ENCODE measurements around the gene SMC6.

DNA sequence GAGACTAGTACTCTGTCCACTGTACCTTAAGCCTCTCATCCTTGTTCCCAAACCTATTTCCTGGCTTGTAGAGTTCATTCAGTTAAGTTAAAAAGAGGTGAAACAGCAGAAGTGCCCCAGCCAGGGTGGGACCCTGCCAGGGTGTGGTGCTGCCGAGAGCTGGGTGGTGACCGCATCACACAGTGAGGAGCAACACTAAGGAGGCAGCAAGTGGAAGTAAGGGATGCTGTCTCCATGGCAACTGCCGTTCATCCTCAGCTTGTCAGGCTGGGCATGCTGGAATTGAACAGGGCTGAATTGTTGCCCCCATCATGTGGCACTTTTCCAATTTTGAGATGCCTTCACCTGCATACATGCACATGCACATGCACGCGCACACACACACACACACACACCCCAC lies 136.1 kb downstream of the SMC6 start:
- TF ChIP-seq MTA3 (IDR thresholded peaks at IDR 0.05; ENCODE audit: borderline replicate concordance, low read length) (no peak), POLR2A (IDR thresholded peaks at IDR 0.05; ENCODE audit: low read depth, low read length) (no peak), TCF12 (IDR thresholded peaks at IDR 0.05; ENCODE audit: low read depth, low read length) (no peak), NR2C2 (IDR thresholded peaks at IDR 0.05; ENCODE audit: borderline replicate concordance, control insufficient read depth, insufficient read length, low read depth) (no peak)
- TF ChIP-seq, protein P1, sequence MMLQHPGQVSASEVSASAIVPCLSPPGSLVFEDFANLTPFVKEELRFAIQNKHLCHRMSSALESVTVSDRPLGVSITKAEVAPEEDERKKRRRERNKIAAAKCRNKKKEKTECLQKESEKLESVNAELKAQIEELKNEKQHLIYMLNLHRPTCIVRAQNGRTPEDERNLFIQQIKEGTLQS (IDR thresholded peaks at IDR 0.05; ENCODE audit: borderline replicate concordance, extremely low read depth, low read depth, low read length) = no peak
- TF ChIP-seq, protein P2, sequence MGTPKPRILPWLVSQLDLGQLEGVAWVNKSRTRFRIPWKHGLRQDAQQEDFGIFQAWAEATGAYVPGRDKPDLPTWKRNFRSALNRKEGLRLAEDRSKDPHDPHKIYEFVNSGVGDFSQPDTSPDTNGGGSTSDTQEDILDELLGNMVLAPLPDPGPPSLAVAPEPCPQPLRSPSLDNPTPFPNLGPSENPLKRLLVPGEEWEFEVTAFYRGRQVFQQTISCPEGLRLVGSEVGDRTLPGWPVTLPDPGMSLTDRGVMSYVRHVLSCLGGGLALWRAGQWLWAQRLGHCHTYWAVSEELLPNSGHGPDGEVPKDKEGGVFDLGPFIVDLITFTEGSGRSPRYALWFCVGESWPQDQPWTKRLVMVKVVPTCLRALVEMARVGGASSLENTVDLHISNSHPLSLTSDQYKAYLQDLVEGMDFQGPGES (IDR thresholded peaks at IDR 0.05) = no peak
